Measurements from ENCODE around the gene GKN2. TPM values are rescaled to one million over a fixed set of nuclear protein-coding genes. Genes with fewer than 3 reads are reported as not detected.

GKN2 gene
- total RNA-seq, 1 experiment from 2014 or later = not detected

DNA sequence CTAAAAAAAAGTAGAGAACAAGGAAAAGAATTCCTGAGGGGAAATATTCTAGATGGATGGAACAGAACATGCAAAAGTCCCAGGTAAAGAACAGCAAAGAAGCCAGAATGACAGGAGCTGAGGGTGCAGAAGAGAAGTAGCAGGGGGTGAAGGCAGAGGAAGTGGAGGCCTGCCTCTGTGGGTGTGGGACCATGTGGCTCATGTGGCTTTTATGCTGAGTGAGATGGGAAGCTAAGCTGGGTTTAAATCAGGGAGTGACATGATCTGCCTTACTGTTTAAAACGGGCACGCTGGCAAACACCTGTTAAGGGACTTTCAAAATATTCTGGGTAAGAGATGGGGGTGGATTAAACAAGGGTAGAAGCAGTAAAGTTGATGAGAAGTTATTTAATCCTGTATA is 40.0 kb downstream of the GKN2 start:
- Mint-ChIP-seq H3K9me3 (ENCODE audit: low read depth, unreplicated experiment) (no peaks in the 10 kb centered on the region), H3K4me1 (ENCODE audit: low read depth, unreplicated experiment) (peaks cover 20% of the 10 kb centered on the region), H3K27ac (ENCODE audit: unreplicated experiment) (no peak overlapping the region), H3K36me3 (ENCODE audit: insufficient read depth, unreplicated experiment) (no peaks in the 10 kb centered on the region), H3K4me3 (ENCODE audit: low read depth, unreplicated experiment) (no peak overlapping the region), H3K27me3 (ENCODE audit: unreplicated experiment) (no peaks in the 10 kb centered on the region)
- no peak for DNase-seq
- TF ChIP-seq, protein P1, sequence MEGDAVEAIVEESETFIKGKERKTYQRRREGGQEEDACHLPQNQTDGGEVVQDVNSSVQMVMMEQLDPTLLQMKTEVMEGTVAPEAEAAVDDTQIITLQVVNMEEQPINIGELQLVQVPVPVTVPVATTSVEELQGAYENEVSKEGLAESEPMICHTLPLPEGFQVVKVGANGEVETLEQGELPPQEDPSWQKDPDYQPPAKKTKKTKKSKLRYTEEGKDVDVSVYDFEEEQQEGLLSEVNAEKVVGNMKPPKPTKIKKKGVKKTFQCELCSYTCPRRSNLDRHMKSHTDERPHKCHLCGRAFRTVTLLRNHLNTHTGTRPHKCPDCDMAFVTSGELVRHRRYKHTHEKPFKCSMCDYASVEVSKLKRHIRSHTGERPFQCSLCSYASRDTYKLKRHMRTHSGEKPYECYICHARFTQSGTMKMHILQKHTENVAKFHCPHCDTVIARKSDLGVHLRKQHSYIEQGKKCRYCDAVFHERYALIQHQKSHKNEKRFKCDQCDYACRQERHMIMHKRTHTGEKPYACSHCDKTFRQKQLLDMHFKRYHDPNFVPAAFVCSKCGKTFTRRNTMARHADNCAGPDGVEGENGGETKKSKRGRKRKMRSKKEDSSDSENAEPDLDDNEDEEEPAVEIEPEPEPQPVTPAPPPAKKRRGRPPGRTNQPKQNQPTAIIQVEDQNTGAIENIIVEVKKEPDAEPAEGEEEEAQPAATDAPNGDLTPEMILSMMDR (IDR thresholded peaks at IDR 0.05; ENCODE audit: unreplicated experiment) = no peak
- intact Hi-C loops (cut with micrococcal nuclease; ENCODE audit: unreplicated experiment) = no loop called here
- BruUV-seq (replicated peaks) = no TSS peak
- CTCF ChIA-PET = no interaction called here

DNA sequence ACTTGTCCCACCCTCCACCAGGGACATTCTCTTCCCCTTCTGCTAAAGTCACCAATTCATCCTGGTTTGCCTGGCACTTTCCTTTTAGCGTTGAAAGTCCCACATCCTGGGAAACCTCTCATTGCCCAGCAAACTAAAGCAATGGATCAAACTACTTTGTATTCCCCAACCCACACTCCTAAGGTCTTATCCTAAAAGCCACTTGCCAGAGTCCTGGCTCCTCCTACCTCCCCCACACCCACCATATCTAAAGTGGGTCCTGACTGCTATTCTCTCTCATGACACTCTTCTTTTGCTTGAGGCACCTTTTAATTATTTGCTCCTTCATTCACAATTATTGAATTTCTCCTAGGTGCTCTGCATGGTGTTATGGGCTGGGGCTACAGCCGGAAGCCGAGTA is 40.6 kb downstream of the GKN2 start:
- intact Hi-C loops (cut with micrococcal nuclease; ENCODE audit: unreplicated experiment) = no loop called here
- CTCF ChIA-PET = no interaction called here
- BruUV-seq (replicated peaks) = no TSS peak
- no peak overlapping the region for H3K27ac Mint-ChIP-seq (ENCODE audit: unreplicated experiment)
- H3K9me3 Mint-ChIP-seq (ENCODE audit: low read depth, unreplicated experiment) = no peaks in the 10 kb centered on the region
- DNase-seq = no peak
- no peaks in the 10 kb centered on the region for H3K27me3 Mint-ChIP-seq (ENCODE audit: unreplicated experiment)
- no peaks in the 10 kb centered on the region for H3K36me3 Mint-ChIP-seq (ENCODE audit: insufficient read depth, unreplicated experiment)
- TF ChIP-seq, protein P1 (IDR thresholded peaks at IDR 0.05; ENCODE audit: unreplicated experiment) = no peak
- H3K4me3 Mint-ChIP-seq (ENCODE audit: low read depth, unreplicated experiment) = no peak overlapping the region
- peaks cover 27% of the 10 kb centered on the region for H3K4me1 Mint-ChIP-seq (ENCODE audit: low read depth, unreplicated experiment)

DNA sequence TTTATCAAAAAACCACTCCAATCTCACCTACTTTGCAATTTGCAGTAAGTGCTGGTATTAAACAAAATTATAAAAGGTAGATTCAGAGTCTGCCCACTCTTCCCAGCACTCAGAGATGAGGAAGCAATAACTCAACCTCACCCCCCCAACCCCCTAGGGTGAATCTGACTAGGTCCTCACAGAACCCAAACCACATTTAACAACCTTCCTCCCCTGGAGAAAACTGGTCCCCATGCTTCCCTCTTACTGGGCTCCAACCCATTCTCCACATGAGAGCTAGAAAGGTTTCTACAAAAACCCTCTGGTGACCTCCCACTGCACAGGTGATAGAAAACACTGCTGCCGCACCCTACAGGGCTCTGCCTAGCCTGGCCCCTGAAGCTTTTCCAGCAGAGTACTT is 41.0 kb downstream of the GKN2 start:
- Mint-ChIP-seq H3K36me3 (ENCODE audit: insufficient read depth, unreplicated experiment) (peaks cover 3% of the 10 kb centered on the region), H3K27ac (ENCODE audit: unreplicated experiment) (no peak overlapping the region), H3K9me3 (ENCODE audit: low read depth, unreplicated experiment) (no peaks in the 10 kb centered on the region), H3K4me3 (ENCODE audit: low read depth, unreplicated experiment) (no peak overlapping the region), H3K27me3 (ENCODE audit: unreplicated experiment) (no peaks in the 10 kb centered on the region), H3K4me1 (ENCODE audit: low read depth, unreplicated experiment) (peaks cover 31% of the 10 kb centered on the region)
- intact Hi-C loops (cut with micrococcal nuclease; ENCODE audit: unreplicated experiment) = no loop called here
- no TSS peak for BruUV-seq (replicated peaks)
- DNase-seq = no peak
- TF ChIP-seq, protein P1 (IDR thresholded peaks at IDR 0.05; ENCODE audit: unreplicated experiment) = no peak
- CTCF ChIA-PET = no interaction called here

DNA sequence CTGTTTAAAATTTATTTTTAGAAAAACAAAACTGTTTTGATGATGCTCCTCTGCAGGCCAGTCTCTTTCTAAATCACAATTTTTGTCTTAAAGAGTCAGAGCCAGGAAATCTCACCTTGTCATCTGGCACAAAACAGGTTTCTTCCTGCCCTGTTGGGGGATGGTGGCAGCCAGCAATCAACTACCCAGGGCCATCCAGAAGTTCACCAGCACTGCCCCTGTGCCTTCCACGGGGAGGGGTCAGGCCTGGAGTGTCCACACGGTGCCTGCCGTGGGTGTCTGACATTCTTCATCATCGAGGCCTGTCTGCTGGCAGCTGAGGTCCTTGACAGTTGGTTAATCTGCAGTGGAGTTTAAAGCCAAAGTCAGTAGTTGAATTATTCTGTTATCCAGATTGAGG is 41.4 kb downstream of the GKN2 start:
- no peaks in the 10 kb centered on the region for H3K9me3 Mint-ChIP-seq (ENCODE audit: low read depth, unreplicated experiment)
- H3K4me3 Mint-ChIP-seq (ENCODE audit: low read depth, unreplicated experiment) = no peak overlapping the region
- TF ChIP-seq, protein P1 (IDR thresholded peaks at IDR 0.05; ENCODE audit: unreplicated experiment) = no peak
- H3K27me3 Mint-ChIP-seq (ENCODE audit: unreplicated experiment) = no peaks in the 10 kb centered on the region
- BruUV-seq (replicated peaks) = no TSS peak
- H3K36me3 Mint-ChIP-seq (ENCODE audit: insufficient read depth, unreplicated experiment) = peaks cover 5% of the 10 kb centered on the region
- no peak for DNase-seq
- H3K4me1 Mint-ChIP-seq (ENCODE audit: low read depth, unreplicated experiment) = peaks cover 34% of the 10 kb centered on the region
- CTCF ChIA-PET = no interaction called here
- H3K27ac Mint-ChIP-seq (ENCODE audit: unreplicated experiment) = no peak overlapping the region
- intact Hi-C loops (cut with micrococcal nuclease; ENCODE audit: unreplicated experiment) = no loop called here
